ENCODE results near the gene RTF1. TPM values are rescaled to one million over a fixed set of nuclear protein-coding genes. Genes with fewer than 3 reads are reported as not detected.
A peak's percentile ranks its signal among the peaks of the same experiment; 100 is the strongest.
"Not testable (repeated sequence)": the region's sequence is repeated elsewhere in the genome, so short reads cannot be mapped to it uniquely, and the experiment has no call there.

Gene RTF1
- total RNA-seq, 1 experiment from 2014 or later, result 18.8 TPM

DNA sequence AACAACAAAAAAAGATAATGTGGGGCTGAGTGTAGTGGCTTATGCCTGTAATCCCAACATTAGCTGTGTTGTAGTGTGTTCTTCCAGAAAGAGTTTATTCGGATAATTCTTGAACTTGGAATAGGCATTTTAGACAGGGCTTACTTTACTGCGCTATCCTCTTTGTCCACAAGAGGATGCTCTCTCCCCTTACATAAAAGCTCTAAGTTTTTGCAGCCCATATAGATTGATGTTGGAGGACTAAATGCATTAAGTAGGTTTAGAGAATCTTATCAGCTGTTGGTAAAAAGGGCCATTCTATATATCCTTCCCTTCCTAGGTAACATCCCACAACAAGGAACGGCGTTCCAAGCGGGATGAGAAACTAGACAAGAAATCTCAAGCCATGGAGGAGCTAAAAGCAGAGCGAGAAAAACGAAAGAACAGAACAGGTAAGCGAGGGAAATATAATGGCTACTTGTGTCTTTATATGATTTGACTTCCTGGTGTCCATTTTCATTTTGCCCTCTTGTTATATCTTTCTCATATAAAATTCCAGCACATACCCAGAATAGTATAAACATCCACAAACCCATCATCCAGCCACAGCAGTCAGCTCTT is 49.0 kb downstream of the RTF1 start:
- BruUV-seq (replicated peaks), result no TSS peak
- no peaks in the 10 kb centered on the region for H3K27me3 Mint-ChIP-seq (ENCODE audit: unreplicated experiment)
- no peaks in the 10 kb centered on the region for H3K4me1 Mint-ChIP-seq (ENCODE audit: low read depth, unreplicated experiment)
- H3K9me3 Mint-ChIP-seq (ENCODE audit: low read depth, unreplicated experiment), result no peaks in the 10 kb centered on the region
- DNase-seq, result peak; percentile 11
- intact Hi-C loops (cut with micrococcal nuclease; ENCODE audit: unreplicated experiment), result no loop called here
- no peak overlapping the region for H3K27ac Mint-ChIP-seq (ENCODE audit: unreplicated experiment)
- H3K36me3 Mint-ChIP-seq (ENCODE audit: insufficient read depth, unreplicated experiment), result peaks cover 11% of the 10 kb centered on the region
- TF ChIP-seq, protein P1, sequence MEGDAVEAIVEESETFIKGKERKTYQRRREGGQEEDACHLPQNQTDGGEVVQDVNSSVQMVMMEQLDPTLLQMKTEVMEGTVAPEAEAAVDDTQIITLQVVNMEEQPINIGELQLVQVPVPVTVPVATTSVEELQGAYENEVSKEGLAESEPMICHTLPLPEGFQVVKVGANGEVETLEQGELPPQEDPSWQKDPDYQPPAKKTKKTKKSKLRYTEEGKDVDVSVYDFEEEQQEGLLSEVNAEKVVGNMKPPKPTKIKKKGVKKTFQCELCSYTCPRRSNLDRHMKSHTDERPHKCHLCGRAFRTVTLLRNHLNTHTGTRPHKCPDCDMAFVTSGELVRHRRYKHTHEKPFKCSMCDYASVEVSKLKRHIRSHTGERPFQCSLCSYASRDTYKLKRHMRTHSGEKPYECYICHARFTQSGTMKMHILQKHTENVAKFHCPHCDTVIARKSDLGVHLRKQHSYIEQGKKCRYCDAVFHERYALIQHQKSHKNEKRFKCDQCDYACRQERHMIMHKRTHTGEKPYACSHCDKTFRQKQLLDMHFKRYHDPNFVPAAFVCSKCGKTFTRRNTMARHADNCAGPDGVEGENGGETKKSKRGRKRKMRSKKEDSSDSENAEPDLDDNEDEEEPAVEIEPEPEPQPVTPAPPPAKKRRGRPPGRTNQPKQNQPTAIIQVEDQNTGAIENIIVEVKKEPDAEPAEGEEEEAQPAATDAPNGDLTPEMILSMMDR (IDR thresholded peaks at IDR 0.05; ENCODE audit: unreplicated experiment), result peak; percentile 22
- CTCF ChIA-PET, result interaction anchor here (1.0 to 1.2 kb wide), 4 partner anchors 23 to 308 kb away, joined by 3 read pairs; partner anchors contain the start of gene MAPKBP1
- H3K4me3 Mint-ChIP-seq (ENCODE audit: low read depth, unreplicated experiment), result no peak overlapping the region

GRCh38 chr15:41466711-41467110 is 49.8 kb downstream of the RTF1 start:
- Mint-ChIP-seq H3K27ac (ENCODE audit: unreplicated experiment) (no peak overlapping the region), H3K4me1 (ENCODE audit: low read depth, unreplicated experiment) (no peaks in the 10 kb centered on the region), H3K36me3 (ENCODE audit: insufficient read depth, unreplicated experiment) (peaks cover 11% of the 10 kb centered on the region), H3K27me3 (ENCODE audit: unreplicated experiment) (no peaks in the 10 kb centered on the region), H3K9me3 (ENCODE audit: low read depth, unreplicated experiment) (no peaks in the 10 kb centered on the region), H3K4me3 (ENCODE audit: low read depth, unreplicated experiment) (no peak overlapping the region)
- DNase-seq, result no peak
- intact Hi-C loops (cut with micrococcal nuclease; ENCODE audit: unreplicated experiment), result no loop called here
- CTCF ChIA-PET, result interaction anchor here (1.0 to 1.2 kb wide), 2 partner anchors 24 to 91 kb away, joined by 3 read pairs; no protein-coding TSS in a partner anchor
- BruUV-seq (replicated peaks), result no TSS peak
- TF ChIP-seq, protein P1 (IDR thresholded peaks at IDR 0.05; ENCODE audit: unreplicated experiment), result no peak

DNA sequence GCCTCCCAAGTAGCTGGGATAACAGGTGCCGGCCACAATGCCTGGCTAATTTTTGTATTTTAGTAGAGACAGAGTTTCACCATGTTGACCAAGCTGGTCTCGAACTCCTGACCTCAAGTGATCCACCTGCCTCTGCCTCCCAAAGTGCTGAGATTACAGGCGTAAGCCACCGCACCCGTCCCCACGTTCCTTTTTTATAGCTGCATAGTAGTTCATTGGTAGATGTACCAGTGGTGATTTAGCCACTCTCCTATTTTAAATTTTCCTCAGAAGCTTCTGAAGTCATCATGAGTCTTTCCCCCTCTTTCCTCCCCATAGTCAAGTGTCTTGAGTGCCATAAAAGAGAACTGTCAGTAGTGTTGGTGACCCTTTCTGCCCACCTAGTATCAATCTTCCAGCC is 52.7 kb downstream of the RTF1 start:
- H3K9me3 Mint-ChIP-seq (ENCODE audit: low read depth, unreplicated experiment); H3K36me3 Mint-ChIP-seq (ENCODE audit: insufficient read depth, unreplicated experiment); DNase-seq; intact Hi-C loops (cut with micrococcal nuclease; ENCODE audit: unreplicated experiment); H3K27me3 Mint-ChIP-seq (ENCODE audit: unreplicated experiment); H3K4me1 Mint-ChIP-seq (ENCODE audit: low read depth, unreplicated experiment); H3K4me3 Mint-ChIP-seq (ENCODE audit: low read depth, unreplicated experiment); BruUV-seq (replicated peaks); H3K27ac Mint-ChIP-seq (ENCODE audit: unreplicated experiment): not testable (repeated sequence)
- CTCF ChIA-PET, result interaction anchor here (0.6 kb wide), 1 partner anchor 9 kb away, joined by 5 read pairs; no protein-coding TSS in a partner anchor

DNA sequence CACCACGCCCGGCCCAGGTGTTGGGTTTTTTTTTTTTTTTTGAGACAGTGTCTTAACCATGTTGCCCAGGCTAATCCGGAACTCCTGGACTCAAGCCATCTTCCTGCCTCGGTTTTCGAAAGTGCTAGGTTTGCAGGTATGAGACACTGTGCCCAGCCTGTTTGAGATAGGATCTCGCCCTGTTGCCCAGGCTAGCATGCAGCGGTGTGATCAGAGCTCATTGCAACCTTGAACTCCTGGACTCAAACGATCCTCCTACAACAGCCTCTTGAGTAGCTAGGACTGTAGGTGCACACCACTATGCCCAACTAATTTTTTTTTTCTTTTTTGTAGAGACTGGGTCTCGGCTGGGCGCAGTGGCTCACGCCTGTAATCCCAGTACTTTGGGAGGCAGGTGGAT is 56.5 kb downstream of the RTF1 start:
- Mint-ChIP-seq H3K27ac (ENCODE audit: unreplicated experiment) (no peak overlapping the region), H3K9me3 (ENCODE audit: low read depth, unreplicated experiment) (no peaks in the 10 kb centered on the region), H3K4me3 (ENCODE audit: low read depth, unreplicated experiment) (no peak overlapping the region), H3K27me3 (ENCODE audit: unreplicated experiment) (no peaks in the 10 kb centered on the region), H3K36me3 (ENCODE audit: insufficient read depth, unreplicated experiment) (peaks cover 11% of the 10 kb centered on the region), H3K4me1 (ENCODE audit: low read depth, unreplicated experiment) (no peaks in the 10 kb centered on the region)
- CTCF ChIA-PET, result no interaction called here
- TF ChIP-seq, protein P1 (IDR thresholded peaks at IDR 0.05; ENCODE audit: unreplicated experiment), result no peak
- no TSS peak for BruUV-seq (replicated peaks)
- DNase-seq, result no peak
- intact Hi-C loops (cut with micrococcal nuclease; ENCODE audit: unreplicated experiment), result no loop called here

GRCh38 chr15:41474436-41474835 is 57.5 kb downstream of the RTF1 start:
- BruUV-seq (replicated peaks), result no TSS peak
- Mint-ChIP-seq H3K27ac (ENCODE audit: unreplicated experiment) (no peak overlapping the region), H3K4me3 (ENCODE audit: low read depth, unreplicated experiment) (no peak overlapping the region), H3K4me1 (ENCODE audit: low read depth, unreplicated experiment) (no peaks in the 10 kb centered on the region), H3K9me3 (ENCODE audit: low read depth, unreplicated experiment) (no peaks in the 10 kb centered on the region), H3K27me3 (ENCODE audit: unreplicated experiment) (no peaks in the 10 kb centered on the region), H3K36me3 (ENCODE audit: insufficient read depth, unreplicated experiment) (peaks cover 11% of the 10 kb centered on the region)
- CTCF ChIA-PET, result interaction anchor here (0.6 kb wide), 1 partner anchor 74 kb away, joined by 3 read pairs; no protein-coding TSS in a partner anchor
- TF ChIP-seq, protein P1 (IDR thresholded peaks at IDR 0.05; ENCODE audit: unreplicated experiment), result no peak
- no peak for DNase-seq
- intact Hi-C loops (cut with micrococcal nuclease; ENCODE audit: unreplicated experiment), result no loop called here

All from Calu3 (cell line).